ENCODE data around the gene MYADML2.
"Not testable (repeated sequence)": the region's sequence is repeated elsewhere in the genome, so short reads cannot be mapped to it uniquely, and the experiment has no call there.

The MYADML2 gene

DNA sequence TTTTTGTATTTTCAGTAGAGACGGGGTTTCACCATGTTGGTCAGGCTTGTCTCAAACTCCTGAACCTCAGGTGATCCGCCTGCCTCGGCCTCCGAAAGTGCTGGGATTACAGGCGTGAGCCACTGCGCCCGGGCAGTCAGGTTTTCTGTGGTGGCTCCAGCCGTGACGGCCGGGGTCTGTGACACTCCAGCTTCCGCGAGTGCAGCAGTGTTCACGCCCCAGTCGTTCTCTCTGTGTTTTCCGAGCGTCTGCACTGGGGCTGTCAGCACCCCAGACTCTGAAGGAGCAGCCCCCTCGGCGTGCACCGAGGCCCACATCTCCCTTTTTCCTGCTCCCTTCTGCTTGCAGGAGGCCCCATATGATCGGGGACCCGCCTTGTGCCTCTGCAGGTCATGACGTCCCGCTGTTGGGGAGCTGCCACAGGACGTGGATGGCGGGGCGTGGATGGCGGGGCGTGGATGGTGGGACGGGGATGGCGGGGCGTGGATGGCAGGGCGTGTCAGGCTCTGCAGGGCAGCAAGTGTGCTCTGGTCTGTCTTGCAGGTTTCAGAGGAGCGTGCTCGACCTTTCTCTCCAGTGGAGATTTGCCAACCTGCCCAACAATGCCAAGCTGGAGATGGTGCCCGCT lies 36.1 kb upstream of the MYADML2 start:
- TF ChIP-seq, protein P1, sequence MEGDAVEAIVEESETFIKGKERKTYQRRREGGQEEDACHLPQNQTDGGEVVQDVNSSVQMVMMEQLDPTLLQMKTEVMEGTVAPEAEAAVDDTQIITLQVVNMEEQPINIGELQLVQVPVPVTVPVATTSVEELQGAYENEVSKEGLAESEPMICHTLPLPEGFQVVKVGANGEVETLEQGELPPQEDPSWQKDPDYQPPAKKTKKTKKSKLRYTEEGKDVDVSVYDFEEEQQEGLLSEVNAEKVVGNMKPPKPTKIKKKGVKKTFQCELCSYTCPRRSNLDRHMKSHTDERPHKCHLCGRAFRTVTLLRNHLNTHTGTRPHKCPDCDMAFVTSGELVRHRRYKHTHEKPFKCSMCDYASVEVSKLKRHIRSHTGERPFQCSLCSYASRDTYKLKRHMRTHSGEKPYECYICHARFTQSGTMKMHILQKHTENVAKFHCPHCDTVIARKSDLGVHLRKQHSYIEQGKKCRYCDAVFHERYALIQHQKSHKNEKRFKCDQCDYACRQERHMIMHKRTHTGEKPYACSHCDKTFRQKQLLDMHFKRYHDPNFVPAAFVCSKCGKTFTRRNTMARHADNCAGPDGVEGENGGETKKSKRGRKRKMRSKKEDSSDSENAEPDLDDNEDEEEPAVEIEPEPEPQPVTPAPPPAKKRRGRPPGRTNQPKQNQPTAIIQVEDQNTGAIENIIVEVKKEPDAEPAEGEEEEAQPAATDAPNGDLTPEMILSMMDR (conservative IDR thresholded peaks at IDR 0.05) = no peak
- H3K27ac ChIP-seq = no peak overlapping the region

DNA sequence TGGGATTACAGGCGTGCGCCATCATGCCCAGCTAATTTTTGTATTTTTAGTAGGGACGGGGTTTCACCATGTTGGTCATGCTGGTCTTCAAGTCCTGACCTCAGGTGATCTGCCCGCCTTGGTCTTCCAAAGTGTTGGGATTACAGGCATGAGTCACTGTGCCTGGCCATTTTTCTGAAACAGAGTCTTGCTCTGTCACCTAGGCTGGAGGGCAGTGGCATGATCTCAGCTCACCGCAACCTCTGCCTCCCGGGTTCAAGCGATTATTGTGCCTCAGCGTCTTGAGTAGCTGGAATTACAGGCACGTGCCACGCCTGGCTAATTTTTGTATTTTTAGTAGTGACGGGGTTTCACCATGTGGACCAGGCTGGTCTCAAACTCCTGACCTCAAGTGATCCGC lies 34.5 kb upstream of the MYADML2 start:
- H3K27ac ChIP-seq = not testable (repeated sequence)

DNA sequence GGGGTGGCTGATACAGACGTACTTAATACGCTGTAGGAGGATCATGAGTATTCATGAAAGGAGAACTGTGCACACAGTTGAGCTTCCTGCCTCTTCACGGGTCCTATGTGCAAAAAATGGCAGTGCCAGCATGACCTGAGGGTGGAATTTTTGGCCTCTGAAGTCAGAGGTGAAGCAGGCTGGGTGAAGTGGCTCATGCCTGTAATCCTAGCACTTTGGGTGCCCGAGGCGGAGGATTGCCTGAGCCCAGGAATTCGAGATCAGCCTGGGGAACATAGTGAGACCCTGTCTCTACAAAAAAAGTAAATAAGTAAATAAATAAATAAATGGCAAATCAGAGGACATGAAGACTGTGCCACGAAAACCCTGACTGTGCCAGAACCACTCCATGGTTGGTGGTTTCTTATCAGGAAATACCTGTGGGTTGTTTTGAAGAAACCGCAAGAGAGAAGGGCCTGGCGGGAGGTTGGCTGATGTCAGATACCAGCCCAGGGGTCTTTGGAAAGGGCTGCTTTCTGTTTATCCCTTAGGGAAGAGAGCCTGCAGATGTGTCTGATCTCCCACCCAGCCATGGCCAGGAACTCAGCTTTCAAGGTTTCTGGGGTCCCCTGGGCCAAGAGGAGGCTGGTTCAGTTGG lies 33.8 kb upstream of the MYADML2 start:
- H3K27ac ChIP-seq = no peak overlapping the region

DNA sequence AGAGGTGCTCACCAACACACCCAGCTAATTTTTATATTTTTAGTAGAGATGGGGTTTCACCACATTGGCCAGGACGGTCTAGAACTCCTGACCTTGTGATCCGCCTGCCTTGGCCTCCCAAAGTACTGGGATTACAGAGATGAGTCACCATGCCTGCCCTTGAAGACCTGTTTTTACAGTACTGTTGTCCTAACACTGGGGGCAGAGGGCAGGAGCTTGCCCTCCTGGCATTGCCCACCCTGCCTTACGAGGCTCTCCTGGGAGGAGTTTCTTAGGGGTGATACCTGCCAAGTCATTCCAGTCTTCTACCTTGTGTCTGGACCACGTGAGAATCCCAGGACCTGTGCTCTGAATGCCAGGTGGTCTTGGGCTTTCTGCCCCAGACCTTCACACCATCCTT lies 33.1 kb upstream of the MYADML2 start:
- H3K27ac ChIP-seq = no peak overlapping the region
- TF ChIP-seq, protein P1 (conservative IDR thresholded peaks at IDR 0.05) = no peak

More for the DNA sequence above, 33.8 kb upstream of the MYADML2 start:
- TF ChIP-seq, protein P1 (conservative IDR thresholded peaks at IDR 0.05) = no peak

DNA sequence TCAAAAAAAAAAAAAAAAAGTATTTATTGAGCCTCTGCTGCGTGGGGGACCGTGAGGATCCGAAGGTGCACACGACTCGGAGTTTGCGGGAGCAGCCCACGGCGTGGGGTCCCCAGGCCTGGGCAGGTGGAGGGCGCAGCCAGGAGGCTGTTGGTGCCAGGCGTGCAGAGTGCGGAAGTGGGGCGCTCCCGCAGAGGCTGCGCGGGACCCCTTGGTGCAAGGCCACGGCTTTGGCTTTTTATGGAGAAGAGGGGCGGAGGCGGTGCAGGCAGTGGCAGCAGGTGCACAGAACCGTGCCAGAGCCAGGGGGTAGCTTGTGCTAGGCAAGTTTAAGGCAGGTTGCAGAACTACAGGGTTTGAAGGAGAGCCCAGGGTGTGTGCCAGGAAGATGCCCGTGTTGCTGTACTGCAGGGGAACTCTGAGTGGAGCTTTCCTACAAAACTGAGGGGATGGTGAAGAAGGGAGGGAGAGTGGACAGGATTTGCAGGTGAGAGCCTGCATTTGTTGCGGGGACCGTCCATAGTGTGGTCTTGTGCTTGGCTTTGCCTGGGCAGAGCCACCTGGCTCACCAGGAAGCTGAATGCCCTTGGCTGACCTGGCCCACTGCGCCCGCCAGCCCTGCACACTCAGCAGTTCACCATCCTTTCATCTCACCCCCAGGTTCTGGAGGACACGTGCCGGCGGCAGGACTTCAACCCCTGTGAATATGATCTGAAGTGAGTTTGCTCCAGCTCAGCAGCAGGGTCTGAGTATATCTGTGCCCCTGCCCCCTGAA lies 31.7 kb upstream of the MYADML2 start:
- TF ChIP-seq, protein P1 (conservative IDR thresholded peaks at IDR 0.05) = no peak
- H3K27ac ChIP-seq = peak overlapping the region; percentile 91

DNA sequence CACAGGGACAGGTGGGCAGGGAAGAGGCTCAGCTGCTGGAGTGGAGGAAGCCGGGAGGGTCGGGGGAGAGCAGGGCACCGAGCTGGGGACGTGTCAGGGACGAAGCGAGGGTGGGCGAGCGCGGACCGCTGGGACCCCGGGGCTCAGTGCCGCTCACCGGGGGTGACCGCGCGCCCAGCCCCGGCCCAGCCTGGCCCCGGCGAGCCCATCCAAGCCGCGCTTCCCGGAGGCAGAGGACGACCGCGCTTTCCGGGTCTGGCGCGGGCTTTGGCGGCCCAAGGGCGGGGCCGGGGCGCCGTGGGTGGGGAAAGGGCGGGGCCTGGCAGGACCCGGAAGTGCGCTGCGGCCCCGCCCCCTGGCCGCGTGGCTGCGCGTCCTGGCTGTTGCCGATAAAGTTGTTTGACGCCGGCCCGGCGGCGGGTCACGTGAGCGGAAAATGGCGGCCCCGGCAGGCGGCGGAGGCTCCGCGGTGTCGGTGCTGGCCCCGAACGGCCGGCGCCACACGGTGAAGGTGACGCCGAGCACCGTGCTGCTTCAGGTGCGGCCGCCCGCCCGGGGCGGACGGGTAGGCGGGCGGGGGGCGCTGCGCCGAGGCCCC lies 30.3 kb upstream of the MYADML2 start, which contains the start of gene ASPSCR1:
TSS of gene ASPSCR1 (plus strand) at position 419 of the 598 bp plus-strand sequence. CDS start at position 437, 18 bp downstream.
- peak within 1 kb of the TSS; percentile 91 for H3K27ac ChIP-seq
- TF ChIP-seq, protein P1 (conservative IDR thresholded peaks at IDR 0.05) = no peak

DNA sequence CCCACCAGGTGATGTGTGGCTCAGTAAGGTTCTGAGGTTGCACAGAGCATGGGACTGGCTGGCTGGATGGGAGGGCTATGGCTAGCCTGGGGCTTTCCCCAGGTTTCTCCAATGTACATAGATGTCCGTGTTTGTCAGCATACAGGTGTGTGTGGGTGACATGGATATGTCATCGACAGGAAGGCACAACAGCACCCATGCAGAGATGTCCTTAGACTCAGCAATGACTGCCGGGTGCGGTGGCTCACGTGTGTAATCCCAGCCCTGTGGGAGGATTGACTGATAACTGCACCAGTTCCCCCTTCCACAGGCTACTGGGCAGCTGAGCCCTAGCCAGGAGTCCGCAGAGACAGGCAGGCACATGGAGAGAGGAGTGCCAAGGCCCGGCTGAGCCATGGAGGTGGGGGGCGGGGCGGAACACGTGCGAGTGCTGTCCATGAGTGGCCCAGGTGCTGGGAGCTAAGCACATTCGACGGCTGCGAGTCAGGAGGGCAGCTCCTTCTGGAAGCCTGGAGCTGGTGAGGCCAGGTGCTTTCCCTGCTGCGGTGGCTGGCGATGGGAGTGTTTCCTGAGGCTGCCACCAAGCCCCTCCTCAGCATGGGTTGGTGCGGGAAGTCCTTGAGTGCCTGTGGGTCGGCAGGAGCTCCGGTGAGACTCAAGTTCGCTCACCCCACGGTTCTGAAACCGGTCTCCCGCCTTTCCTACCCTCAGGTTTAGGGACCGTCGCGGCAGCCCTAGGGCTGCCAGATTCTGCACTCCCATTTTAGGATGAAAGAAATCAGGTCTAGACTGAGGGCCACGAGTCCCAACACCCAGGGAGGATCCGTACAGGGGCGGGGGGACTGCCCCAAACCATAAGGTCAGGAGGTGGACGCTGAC lies 29.5 kb upstream of the MYADML2 start:
- H3K27ac ChIP-seq = peak overlapping the region; percentile 91
- TF ChIP-seq, protein P1 (conservative IDR thresholded peaks at IDR 0.05) = no peak
